ENCODE results near the gene PTGES3. TPM values are rescaled to one million over a fixed set of nuclear protein-coding genes. Genes with fewer than 3 reads are reported as not detected.
"Not testable (repeated sequence)": the region's sequence is repeated elsewhere in the genome, so short reads cannot be mapped to it uniquely, and the experiment has no call there.

Gene PTGES3
- total RNA-seq (100 to 1,000 TPM in 9 of 10 donors, 10 to 100 TPM in 1; 100.0 to 139 (median 110) TPM), polyA plus RNA-seq (10 to 100 TPM; 43.7 to 92.3 TPM)
- long read RNA-seq, donor 1, transcript PTGES3-202 (7 exons, 1,547 nt): minor isoform, 6 of 223 reads
- long read RNA-seq, donor 1, transcript PTGES3-201 (8 exons, 1,920 nt): major isoform, 206 of 223 reads
- long read RNA-seq, donor 1, partial matches to known transcripts: 0 of 223 reads
- long read RNA-seq, donor 1, other reads (novel, unspliced or antisense): 9 of 223 reads
- long read RNA-seq, donor 2, transcript PTGES3-201 (8 exons, 1,920 nt): major isoform, 169 of 196 reads
- long read RNA-seq, donor 2, partial matches to known transcripts: 8 of 196 reads
- long read RNA-seq, donor 2, other reads (novel, unspliced or antisense): 17 of 196 reads
- long read RNA-seq, donor 3, transcript PTGES3-201 (8 exons, 1,920 nt): major isoform, 434 of 483 reads
- long read RNA-seq, donor 3, transcript PTGES3-204 (7 exons, 1,017 nt): minor isoform, 6 of 483 reads
- long read RNA-seq, donor 3, transcript PTGES3-202 (7 exons, 1,547 nt): minor isoform, 16 of 483 reads
- long read RNA-seq, donor 3, partial matches to known transcripts: 8 of 483 reads
- long read RNA-seq, donor 3, other reads (novel, unspliced or antisense): 19 of 483 reads

GRCh38 chr12:56688129-56688845, at the start of gene PTGES3:
Gene PTGES3, minus strand, starts transcription at chr12:56688284. Its CDS starts 285 bp downstream, at chr12:56687999.
- 1% methylated on average over 63 to 64 of the region's 64 CpGs for WGBS, 2 donors
- intact Hi-C loops (cut with DNase I): loop anchor here in 7 of 10 donors (1.0 to 5.0 kb wide), 7 partner anchors 34 to 43 kb away; partner anchors contain the start of genes ATP5F1B (in 6 of the 7) and NACA (in 3 of the 7)

GRCh38 chr12:56728139-56728861, 40.2 kb upstream of the PTGES3 start:
- no peak for TF ChIP-seq CTCF (IDR thresholded peaks at IDR 0.05)
- no peak for ATAC-seq
- no peaks in the 10 kb centered on the region for H3K27me3 ChIP-seq
- no peak for DNase-seq
- H3K9me3 ChIP-seq: no peaks in the 10 kb centered on the region
- no peak overlapping the region for H3K4me3 ChIP-seq
- intact Hi-C loops (cut with DNase I): loop anchor here in 3 of 10 donors (5.0 to 10.0 kb wide), 3 partner anchors 83 to 93 kb away; partner anchors contain the start of genes ATP5F1B (in 1 of the 3) and BAZ2A (in 1 of the 3)
- H3K27ac ChIP-seq: no peak overlapping the region
- WGBS, 2 donors: 95 to 96% methylated on average over 11 of the region's 11 CpGs
- H3K4me1 ChIP-seq: peaks cover 0 to 18% (median 11%) of the 10 kb centered on the region in 9 donors
- peaks cover 0 to 38% (median 0%) of the 10 kb centered on the region in 9 donors for H3K36me3 ChIP-seq

More at GRCh38 chr12:56688129-56688845, at the start of gene PTGES3:
- Histone ChIP-seq H3K4me3 (peak within 1 kb of the TSS; percentile 78 to 99 (median 90)), H3K27ac (peak within 1 kb of the TSS; percentile 93 to 100 (median 98)), H3K27me3 (no peaks in the 10 kb centered on the region), H3K36me3 (peaks cover 0 to 10% (median 0%) of the 10 kb centered on the region in 9 donors), H3K4me1 (peaks cover 5 to 47% (median 43%) of the 10 kb centered on the region in 9 donors), H3K9me3 (no peaks in the 10 kb centered on the region)
- peak; percentile 94 to 97 (median 96) for ATAC-seq
- DNase-seq: peak; percentile 98
- peak in 1 of 9 donors; percentile 10 for TF ChIP-seq CTCF (IDR thresholded peaks at IDR 0.05)

GRCh38 chr12:56726196-56726675, 38.2 kb upstream of the PTGES3 start:
- not testable (repeated sequence) for H3K9me3 ChIP-seq, H3K27me3 ChIP-seq, DNase-seq, ATAC-seq
- H3K27ac ChIP-seq: peak overlapping the region in 9 of 10 donors; percentile 83 to 96 (median 93)
- intact Hi-C loops (cut with DNase I): loop anchor here in 4 of 10 donors (2.0 to 10.0 kb wide), 4 partner anchors 27 to 91 kb away; partner anchors contain the start of genes ATP5F1B (in 1 of the 4), BAZ2A (in 1 of the 4) and PRIM1 (in 1 of the 4)
- peaks cover 0 to 39% (median 0%) of the 10 kb centered on the region in 9 donors for H3K36me3 ChIP-seq
- peak overlapping the region in 7 of 10 donors; percentile 74 to 99 (median 89) for H3K4me3 ChIP-seq
- WGBS, 2 donors: 89 to 90% methylated on average over 15 of the region's 15 CpGs
- peaks cover 10 to 38% (median 32%) of the 10 kb centered on the region in 9 donors for H3K4me1 ChIP-seq

- DNase-seq: no peak
- Histone ChIP-seq H3K4me1 (peaks cover 13 to 43% (median 37%) of the 10 kb centered on the region in 9 donors), H3K9me3 (no peaks in the 10 kb centered on the region), H3K36me3 (peaks cover 0 to 39% (median 0%) of the 10 kb centered on the region in 9 donors), H3K27ac (peak overlapping the region; percentile 65 to 96 (median 92)), H3K27me3 (no peaks in the 10 kb centered on the region), H3K4me3 (peak overlapping the region in 9 of 10 donors; percentile 74 to 99 (median 86))
- intact Hi-C loops (cut with DNase I): loop anchor here in 7 of 10 donors (1.0 to 10.0 kb wide), 8 partner anchors 27 to 91 kb away; partner anchors contain the start of genes PTGES3 (in 3 of the 7), ATP5F1B (in 2 of the 7), BAZ2A (in 1 of the 7) and PRIM1 (in 1 of the 7)
- 38 to 39% methylated on average over 7 of the region's 7 CpGs for WGBS, 2 donors
- no peak for ATAC-seq
- TF ChIP-seq CTCF (IDR thresholded peaks at IDR 0.05): no peak
Observed at GRCh38 chr12:56725723-56726102, 37.6 kb upstream of the PTGES3 start.
